ENCODE data around the gene STK39.

STK39 gene

DNA sequence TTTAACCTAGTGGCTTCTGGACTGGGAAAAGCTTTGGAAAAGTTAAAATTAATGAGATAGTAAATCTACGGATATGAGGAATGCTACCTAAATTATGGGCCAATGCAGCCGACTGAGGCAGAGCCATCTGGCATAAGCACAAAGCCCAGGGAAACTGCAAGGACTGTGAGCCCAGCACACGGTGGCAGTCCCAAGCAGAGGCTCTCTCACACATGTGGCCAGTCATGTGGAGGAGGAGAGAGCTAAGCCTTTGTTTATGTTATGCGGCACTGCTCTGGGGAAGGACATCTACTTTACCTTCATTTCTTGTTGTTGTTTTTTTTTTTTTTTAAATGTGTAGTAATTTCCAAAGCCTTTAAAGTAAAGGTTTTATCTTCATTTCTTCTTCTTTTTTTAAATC is 267.0 kb downstream of the STK39 start:
- no peak for DNase-seq

DNA sequence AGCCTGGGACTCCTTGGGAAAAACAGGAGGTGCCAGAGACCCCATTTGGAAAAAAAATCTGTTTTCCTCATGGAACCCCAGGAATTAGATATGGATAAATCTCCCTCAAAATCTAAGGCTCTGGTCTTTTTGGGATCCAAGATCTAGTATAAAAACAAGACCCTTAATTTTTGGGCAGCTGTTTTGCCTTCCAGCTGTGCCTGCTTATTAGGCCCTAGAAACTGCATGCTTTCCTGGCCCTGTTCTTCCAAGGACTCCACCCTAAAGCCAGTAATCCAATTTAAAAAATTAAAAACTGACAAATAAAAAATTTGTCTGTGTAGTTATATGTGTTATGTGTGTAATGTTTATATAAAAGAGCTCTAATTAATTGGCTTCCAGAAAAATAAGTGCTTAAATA is 274.6 kb downstream of the STK39 start:
- DNase-seq, result no peak

DNA sequence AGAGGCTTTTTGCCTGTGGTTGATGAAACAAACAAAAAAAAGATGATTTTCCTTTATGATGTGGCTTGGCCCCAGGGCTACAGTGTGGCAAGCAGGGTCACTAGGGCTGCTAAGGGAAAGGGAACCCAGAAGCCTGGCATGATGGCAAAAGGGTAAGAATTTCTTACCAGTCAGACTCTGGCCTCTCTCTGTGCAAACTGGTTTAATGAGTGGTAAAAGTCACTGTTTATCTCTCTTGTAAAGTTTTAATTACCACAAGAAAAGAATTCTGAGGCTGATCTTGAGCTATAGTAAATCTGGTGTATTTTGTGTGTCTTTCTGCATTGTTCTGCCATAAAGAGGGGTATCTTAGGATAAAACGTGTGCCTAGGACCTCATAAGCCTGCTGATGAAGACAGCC is 275.4 kb downstream of the STK39 start:
- DNase-seq, result no peak

DNA sequence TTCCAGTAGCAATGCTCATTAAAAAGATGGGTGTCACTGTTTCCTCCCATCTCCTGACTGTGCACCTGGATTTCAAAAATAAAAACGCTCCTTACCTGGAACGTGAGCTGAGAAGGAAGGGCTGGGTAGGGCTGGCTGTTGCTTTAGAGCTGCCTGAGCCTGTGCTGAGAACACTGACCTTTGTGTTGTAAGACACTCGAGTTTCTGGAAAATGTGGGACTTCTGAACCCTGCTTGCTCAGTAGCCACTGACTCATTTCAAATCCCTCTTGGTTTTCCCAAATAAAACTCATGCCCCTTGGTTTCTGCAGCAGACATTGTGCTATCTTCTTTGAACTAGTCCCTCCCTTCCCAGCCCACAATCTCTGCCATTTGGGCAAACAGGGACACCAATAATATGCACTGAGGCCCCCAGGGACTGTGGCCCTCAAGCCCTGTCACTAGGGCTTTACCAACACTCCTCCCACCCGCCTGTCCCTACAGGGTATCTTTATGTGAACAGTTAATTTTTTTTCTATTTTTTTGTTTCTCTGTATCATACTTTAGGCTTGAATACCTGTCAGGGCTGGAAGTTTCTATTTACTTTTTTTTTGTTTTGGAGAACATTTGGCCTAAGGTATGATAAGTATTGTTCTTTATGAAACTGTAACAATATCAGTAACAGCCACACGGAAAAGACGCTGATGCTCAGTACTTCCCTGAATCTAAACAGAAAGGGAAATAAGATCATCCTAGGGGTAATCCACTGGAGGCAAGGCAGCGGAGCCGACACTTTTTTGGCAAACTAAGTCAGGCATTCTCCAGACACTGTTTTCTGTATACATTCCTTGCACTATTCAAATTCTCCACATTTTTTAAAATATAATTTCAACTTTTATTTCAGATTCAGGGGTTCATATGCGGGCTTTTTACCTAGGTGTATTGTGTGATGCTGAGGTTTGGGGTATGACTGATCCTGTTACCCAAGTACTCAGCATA is 280.2 kb downstream of the STK39 start:
- DNase-seq, result no peak

DNA sequence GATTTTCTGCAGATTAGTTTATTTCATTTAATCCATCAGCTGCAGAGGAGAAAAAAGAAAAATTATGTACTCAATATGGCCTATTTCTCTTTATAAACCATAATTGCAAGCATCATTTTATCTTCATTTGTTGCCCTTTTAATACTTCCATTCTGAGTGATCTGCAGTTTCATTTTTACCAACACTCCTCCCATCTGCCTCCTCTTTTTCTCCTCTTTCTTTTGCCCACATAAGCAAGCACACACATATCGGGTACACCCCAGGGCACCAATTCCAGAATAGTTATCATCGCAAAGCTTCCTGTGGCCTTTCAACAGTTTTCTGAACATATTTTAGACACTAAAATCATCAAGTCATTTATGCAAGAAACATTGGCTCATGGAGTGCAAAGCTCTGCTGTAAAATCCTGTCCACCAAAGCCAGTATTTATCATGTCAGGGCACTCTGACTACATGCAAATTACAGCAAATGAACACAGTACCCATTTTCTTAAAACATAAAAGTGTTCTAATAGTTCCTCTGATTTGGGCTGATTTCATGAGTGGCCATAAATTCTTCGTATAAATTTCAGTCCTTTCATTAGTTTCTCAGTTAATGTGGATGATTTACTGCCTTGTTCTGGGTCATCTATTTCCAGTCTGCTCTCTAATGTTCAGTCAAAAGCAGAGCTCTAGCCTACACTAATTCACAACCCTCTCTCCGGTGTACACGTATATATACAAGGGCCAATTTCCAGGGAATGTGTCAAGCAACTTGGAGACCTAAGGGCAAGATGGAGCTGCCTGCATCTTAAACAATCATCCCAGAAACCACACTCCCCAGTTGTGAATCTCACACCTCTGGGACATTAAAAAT is 281.3 kb downstream of the STK39 start:
- DNase-seq, result no peak

DNA sequence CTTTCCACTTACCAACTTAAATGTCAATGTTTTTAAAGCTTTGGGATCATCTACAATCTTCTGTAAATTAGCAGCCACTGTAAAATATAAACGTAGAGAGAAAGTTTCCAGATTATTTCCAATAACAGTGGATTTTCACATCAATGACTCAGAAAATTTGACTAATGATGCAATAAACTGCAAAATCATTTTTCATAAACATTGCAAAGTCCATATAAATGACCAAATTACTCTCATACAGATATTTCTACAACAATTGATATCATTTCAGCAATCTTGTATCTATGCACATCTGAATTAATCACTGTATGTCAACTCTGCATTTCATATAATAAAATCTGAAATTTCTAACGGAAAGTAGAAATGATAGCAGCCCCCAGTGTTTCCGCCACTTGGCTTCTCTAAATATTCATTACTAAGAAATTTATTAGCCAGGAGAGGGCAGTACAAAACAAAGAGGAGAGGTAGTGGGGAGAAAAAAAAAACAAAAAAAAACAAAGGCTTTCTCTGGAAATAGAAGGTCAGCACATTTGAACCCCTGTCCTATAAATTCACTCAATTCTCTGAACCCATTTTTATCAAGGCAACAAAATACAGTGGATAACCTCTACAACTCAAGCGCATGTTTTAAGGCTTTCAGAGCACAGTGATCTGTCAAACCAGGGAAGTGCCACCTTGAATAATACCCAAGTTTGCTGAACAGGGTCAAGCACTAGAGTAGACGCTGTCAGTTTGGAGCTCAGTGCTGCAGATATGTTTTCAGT is 282.6 kb downstream of the STK39 start:
- DNase-seq, result peak; percentile 3

DNA sequence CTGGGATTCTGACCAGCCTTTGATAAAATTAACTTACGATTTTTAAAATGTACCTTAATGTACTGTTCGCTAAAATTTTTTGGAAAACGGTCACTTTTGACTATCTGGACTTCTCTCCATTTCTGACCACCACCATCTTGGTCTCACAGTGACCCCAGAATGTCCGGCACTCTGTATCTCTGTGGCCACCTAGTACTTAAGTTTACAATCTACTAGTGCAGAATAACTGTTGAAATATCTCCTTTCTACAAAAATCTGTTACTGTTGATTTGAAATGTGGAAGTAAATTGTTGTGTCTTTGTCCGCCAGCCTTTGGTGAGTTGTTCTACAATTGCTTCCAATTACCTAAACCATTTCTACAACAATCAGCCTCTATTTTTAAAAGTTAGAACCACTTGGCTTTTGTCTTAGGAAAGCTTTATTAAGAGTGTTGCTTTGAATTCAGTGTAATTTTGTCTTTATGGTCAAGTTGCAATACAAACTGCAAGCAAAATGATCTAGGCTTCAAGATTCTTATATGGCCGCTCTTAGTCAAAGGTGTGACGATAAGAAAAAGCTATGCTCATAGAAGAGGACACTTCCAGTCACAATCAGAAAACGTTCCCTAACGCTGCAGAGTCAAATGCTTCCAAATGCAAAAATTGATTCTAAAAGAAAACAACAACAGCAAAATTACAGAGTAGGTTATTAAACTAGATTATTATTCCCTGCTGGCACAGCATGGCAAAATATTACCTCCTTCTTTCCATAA is 283.3 kb downstream of the STK39 start:
- no peak for DNase-seq

DNA sequence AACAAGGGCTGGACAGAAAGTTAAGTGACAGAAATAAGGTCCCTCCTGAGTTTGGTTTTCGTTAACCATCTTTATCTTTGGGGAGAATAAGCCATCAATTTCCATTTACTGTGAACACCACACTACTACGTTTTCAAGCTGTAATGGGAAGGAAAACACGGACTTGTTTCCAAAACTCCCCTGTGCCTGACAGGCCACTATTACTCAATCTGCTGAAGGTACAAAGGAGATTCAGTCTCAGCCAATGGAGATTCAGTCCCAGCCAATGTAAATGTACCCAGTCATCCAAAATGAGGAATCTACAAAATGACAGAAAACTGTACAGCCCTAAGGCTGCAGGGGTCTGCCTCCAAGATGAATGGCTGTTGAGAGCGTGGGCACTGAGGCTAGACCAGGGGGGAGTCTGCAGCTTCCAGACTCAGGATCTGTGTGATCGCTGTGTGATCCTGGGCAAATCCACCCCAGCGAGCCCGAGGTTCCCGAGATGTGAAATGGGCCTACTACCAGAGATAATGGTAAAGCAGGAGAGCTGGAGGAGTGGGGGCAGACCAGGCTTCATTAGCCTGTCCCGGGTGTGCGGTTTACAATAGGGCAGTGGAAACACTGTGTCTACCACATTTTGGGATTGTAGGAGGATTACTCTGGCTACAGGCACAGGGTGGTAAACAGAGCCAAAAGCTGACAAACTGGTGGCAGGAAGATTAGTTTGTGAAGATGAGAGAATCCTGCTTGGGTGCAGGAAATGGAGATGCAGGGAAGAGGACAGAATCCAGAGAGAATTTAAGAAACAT is 284.8 kb downstream of the STK39 start:
- no peak for DNase-seq

DNA sequence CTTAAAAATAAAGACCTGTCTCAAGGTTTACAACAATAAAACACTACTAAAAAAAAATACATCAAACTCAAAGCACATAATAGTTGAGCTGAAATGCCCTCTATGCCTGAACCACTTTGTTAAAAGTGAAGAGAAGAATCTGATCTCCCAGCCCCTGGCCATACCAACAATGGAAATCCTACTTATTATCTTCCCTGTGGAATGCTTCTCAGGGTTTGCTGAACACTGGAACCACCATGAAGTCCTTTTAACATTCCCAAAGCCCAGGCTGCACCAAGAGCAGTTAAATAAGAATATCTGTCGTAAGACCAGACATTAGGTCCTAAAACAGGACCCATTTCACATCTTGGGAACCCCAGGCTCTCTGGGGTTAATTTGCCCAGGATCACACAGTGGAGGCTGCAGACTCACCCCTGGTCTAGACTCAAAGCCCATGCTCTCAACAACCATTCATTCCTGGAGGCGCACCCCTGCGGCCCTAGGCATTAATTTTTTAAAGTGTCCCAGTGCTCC is 285.8 kb downstream of the STK39 start:
- DNase-seq, result no peak

DNA sequence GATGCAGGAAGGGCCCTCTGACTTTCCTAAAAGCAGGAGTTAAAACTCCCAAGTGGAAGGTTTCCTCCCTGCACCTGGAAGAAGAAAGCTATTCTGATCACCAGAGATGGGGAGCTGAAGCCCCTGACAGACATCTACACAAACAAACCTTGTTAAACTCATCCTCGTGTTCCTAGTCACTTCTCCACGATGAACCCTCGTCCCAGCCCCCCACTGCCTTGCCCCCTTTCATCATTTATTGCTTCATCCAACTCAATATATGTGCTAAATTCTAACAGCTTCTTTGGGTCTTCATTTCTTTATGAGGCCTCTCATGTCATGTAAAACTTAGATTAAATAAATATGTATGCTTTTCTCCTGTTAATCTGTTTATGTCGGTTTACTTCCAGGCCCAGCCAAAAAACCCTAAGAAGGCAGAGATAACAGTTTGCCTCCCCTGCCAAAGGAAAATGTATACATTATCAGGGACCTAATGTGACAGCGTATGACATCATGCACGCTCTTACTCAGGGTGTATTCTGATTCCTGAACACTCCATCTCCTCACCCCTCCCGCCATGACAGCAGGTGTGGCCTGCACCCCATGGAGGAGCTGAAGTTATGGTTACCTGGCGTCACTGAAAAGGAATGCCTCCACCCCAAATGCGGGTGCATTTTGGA is 287.2 kb downstream of the STK39 start:
- DNase-seq, result no peak

DNA sequence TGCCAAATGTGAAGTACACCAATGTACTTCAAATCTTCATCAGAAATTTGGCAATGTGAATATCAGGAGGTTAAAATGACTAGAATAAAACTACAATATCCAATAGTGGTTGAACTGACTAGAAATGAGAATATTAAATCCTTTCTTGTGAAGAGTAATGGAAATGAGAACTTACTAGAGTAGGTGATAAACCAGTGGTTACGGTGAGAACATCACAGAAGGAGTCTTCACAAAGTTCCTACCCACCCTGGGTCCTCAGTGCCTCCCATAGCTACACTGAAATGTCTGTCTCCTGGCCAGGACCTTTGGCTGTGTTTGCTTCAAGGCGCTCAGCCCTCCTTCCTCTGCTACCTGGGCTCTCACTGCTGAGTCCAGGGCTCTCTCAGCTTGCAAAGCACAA is 289.7 kb downstream of the STK39 start:
- no peak for DNase-seq

DNA sequence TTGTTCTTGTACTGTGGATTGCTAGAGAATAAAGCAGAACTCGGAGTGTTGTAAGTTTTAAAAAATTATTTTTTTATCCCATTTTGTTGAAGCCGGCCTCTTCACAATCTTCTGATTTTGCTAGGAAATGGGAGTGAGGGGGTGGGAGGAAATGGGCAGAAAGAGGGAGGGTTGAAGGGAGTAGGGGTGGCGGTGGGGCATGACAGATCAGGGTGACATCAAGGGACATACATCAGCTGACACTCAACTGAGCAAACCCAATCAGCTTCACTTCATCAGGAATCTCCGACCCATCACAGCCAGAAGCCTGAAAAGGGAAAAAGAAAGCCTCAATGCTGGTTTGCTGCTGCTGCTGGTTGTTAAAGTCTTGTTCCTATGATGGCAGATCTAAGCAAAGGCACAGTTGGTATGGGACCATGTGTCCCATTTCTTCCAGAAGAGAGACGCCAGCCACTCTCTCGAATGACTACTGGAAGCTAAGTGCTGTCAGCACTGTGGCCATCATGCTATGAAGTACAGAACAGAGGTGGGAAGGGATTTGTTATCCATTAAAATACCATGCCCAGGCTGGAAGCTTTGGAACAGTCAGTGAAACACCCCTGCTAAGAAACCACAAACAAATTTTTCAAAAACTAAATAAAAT is 292.0 kb downstream of the STK39 start:
- no peak for DNase-seq

DNA sequence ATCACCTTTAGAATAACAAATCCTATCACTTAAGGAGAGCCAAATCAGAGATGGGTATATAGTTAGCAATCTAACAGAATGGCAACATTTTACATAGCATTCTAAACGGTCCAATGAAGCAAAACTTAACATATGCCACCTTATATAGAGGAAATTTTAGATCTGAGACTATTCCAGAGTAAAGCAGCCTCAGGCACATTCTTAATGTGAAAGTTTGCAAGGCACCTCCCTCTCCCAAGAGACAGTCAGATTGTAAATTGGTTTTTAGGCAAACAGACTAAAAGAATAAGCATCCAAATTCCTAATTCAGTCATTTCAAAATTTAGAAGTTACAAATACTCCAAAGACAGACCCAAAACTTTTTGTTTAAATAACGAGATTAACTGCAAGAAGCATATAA is 292.9 kb downstream of the STK39 start:
- DNase-seq, result no peak

DNA sequence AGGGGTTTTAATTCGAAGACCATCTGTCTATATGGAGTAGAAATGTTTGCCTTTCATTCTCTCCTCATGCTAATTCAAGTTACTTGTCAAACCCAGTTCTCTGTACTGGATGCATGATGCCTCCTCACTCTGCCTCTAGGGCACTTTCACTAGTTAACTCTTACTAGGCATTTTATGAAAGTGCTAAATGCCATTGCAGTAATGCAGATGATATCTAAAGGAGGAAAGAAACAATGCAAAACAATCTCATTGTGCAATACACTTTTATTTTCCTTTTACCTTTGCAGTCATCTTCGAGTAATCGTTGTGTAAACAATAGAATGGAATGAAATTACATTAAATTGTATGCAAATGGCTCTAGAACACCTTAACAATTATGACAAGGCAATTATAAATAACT is 293.6 kb downstream of the STK39 start:
- no peak for DNase-seq

DNA sequence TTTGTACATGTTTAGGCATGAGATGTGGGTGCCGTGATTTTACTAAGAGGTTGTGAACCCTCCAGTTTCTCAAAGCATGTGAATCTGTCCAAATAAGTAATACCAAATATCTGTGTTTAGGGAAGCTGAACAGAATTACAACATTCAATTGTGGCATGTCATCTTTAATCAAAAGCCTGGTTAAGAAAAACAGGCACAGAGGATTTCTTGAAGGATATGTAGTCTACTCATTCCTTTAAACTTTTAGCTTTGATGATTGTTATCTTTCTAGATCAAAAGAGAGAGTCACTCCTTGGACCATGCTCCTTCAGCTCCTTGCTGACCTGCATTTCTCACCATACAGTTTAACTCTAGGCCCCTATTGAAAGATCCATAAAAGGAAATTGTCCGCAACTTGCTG is 296.8 kb downstream of the STK39 start:
- DNase-seq, result no peak

DNA sequence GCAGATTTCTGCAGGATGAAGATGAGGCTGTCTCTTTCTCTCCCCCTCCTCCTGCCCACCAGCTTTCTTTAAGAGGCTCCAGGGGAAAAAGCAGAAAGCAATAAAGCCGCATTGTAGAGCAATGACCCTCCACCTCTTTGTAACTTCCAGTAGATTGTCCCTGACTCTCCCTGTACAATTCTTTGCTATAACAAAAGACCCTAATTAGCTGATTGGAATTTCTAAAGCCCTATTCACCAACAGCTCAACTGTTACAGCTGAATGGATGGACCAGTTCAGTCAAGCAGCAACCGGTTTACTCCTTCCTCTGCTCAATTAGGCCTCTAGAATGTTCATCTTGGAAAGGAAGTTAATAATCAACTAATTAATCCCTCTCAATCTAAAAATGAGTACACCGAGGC is 301.0 kb downstream of the STK39 start:
- no peak for DNase-seq

DNA sequence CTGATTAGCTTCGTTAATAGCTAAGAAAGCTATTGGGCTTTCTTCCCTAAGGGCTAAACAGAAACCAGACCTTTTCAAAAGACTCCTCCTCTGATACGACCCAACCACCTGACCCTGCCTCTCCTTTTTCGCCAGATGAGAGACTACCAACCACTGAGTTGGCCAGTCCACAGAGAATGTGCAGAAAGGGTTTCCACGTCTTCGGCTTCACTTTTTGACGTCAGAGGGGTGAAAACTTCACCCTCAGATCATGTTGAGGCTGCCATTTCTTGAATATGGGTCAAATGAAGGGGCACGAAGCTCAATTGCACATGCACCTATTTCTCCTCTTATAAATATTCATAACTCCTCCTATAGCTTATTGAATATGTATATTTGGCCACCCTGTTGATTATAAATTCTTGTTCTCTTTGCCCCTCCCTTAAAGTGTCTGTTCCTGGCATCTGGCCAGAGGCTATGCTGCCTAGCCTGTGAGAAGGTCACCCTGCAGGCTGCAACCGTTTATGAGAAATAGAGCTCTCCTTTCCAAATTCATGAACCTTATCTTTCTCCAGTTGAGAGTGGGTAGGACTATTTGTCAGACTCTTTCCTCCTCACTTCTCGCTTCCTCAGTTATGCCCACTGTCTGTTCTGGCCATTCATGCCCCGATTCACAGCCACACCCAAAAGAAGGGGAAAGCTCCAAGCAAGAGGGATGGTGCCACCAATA is 301.6 kb downstream of the STK39 start:
- no peak for DNase-seq

DNA sequence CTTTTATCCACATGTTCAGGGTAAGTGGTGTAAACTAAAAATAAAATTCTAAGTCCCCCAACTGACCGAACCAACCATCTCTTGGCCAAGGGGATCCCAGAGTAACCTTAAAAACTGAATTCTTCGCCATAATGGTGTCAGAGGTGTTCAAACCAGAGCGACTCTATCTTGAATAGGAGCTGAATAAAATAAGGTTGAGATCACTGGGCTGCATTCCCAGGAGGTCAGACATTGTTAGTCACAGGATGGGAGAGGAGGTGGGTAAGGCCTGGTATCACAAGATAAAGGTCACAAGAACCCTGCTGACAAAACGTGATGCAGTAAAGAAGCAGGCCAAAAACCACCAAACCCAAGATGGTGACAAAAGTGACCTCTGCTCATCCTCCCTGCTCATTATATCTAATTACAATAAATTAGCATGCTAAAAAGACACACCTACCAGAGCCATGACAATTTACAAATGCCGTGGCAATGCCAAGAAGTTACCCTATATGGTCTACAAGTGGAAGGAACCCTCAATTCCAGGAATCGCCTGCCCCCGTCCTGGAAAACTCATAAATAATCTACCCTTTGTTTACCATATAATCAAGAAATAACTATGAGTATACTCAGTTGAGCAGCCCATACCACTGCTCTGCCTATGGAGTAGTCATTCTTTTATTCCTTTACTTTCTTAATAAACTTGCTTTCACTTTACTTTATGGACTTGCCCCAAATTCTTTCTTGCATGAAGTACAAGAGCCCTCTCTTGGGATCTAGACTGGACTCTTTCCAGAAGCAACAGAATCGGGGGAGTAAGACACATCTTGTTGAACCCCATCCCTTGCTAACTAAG is 302.4 kb downstream of the STK39 start:
- no peak for DNase-seq

DNA sequence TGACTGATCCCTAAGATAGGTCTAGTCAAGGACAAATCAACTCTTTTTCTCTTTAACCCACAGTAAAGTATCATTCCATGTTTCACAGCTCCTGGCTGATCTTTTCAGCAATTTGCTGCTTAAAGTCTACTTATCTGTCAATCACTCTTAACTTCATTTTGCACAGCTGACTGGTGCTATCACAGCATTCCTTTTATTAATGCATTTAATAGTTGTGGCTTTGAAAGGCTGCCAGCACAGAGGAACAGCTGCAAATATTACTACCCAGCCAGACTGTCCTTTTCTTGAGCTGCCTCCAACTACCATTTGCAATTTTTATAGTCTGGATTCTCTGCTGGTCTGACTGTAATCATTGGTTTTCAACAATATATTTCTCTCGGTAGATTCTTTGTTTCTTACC is 303.5 kb downstream of the STK39 start:
- DNase-seq, result no peak

Measured in suppressor macrophage treated with lipopolysaccharide for 4 hours (primary cell).